Bone marrow (tissue), 2 donors: ENCODE data around the gene ALDH18A1.

Source experiments
- DNase-seq, 2 donors: peaks; one replicate each; lab custom pipeline; 2025; lab: John Stamatoyannopoulos, UW

The ALDH18A1 gene

DNA sequence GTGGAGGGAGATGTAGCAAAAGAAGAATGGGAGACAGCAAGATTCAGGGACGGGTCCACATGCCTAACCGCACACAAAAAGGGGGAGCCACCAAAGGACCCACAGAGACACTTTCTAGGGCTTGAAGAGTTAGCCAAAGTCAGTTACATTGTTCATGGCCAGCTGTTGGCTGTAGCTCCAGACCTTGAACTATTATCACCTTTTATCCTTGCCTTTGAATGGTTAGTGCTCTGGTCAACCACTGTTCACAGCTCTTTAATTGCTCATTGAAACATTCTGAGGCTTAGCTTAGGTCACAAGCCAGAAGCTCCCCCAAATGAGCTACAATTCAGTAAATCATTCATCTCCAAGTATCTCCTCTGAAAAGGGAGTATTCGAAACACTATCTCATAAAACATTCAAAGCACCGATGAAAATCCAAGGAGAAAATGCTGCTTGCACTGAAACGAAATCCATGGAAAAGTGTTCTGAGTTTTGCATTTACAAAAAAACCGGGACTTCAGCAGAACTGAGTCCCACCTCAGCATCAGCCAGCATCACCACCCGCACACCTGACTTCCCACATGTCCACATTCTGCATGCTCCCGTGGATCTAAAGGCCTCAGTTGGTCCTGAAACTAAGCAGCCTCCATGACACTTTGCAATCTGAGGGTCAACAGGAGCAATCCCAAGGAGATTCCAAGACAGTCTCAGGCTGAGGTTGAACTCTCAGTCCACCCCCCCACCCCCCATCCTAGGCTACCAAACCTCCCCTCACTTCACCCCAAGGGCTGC lies 99.3 kb downstream of the ALDH18A1 start:
- no peak for DNase-seq
